NCI-H82 treated with DMSO at 0.1 percent for 48 hours (cell line): ENCODE measurements around the gene MRLN.
"Not testable (repeated sequence)": the region's sequence is repeated elsewhere in the genome, so short reads cannot be mapped to it uniquely, and the experiment has no call there.

Experiments
- DNase-seq: peaks from one replicate; lab custom pipeline; 2025; ENCODE audit not compliant: unreplicated experiment; lab: John Stamatoyannopoulos, UW

The MRLN gene

DNA sequence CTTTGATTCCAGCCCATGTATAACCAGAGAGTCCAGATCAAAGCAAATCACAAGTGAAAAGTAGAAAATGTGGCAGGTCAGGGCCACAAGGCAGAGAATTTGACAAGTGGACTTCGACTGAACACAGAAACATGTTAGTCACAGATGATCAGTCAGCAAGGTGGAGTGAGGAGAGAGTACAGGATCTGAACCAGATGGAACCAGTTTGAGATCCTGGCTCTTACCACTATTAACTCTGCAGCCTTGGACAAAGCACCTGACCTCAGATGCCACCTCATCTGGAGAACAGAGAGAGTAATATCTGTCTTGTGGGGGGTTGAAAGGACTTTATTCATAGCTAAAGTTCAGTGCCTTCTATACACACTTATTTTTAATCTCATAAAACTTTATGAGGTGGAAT lies 4.4 kb downstream of the MRLN start:
- DNase-seq: no peak

- no peak for DNase-seq
Measured at GRCh38 chr10:59745163-59745650, 8.0 kb downstream of the MRLN start.

GRCh38 chr10:59744762-59745161 lies 8.5 kb downstream of the MRLN start:
- not testable (repeated sequence) for DNase-seq

- DNase-seq: not testable (repeated sequence)
Measured at GRCh38 chr10:59744156-59744555, 9.1 kb downstream of the MRLN start.

DNA sequence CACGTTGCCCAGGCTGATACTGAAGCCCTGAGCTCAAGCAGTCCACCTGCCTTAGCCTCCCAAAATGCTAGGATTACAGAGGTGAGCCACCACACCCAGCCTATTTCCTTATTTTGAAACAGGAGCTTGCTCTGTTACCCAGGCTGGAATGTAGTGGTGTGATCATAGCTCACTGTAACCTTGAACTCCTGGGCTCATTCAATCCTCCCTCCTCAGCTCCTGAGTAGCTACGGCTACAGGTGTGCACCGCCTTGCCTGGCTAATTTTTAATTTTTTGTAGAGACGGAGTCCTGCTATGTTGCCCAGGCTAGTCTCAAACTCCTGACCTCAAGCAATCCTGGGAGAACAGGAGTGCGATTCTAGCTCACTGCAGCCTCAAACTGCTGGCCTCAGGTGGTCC lies 11.7 kb downstream of the MRLN start:
- DNase-seq: no peak

- DNase-seq: no peak
Measured at GRCh38 chr10:59741048-59741447, 12.2 kb downstream of the MRLN start.

DNA sequence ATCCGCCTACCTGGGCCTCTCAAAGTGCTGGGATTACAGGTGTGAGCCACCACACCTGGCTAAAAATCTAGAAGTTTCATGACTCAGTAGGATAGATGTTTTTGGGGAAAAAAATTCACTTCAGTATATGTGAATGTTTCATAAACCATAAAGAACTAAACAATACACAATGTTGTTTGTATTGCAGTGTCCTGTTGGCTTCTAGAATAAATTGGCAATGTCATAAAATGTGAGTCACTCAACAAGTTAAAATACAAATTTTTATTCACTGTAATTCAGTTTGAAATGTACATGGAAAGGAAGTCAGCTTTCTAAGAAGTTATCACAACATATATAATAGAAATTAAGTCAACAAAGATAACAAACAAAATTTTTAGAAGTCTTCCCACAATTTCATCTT lies 16.5 kb downstream of the MRLN start:
- no peak for DNase-seq

- DNase-seq: no peak
Measured at GRCh38 chr10:59735296-59735695, 18.0 kb downstream of the MRLN start.

DNA sequence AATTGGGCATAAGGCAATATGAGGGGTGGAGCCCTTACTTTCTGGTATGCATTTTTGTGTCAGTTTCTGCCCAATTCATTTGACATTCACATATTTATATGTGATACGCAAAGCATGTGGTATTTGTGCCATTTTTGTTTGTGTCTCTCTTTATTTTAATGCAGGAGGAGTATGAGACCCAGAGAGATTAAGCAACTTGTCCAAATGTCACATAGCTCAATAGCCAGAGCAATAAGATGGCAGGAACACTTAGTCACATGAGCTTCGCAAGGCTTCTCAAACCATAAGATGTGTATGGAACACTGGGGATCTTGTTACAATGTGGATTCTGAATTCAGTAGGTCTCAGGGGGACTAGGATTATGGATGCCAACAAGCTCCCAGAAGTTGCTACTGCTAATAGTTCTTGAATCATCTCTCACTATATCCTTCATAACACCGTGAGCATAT lies 19.2 kb downstream of the MRLN start:
- DNase-seq: no peak

GRCh38 chr10:59733321-59734013 lies 19.8 kb downstream of the MRLN start:
- not testable (repeated sequence) for DNase-seq

DNA sequence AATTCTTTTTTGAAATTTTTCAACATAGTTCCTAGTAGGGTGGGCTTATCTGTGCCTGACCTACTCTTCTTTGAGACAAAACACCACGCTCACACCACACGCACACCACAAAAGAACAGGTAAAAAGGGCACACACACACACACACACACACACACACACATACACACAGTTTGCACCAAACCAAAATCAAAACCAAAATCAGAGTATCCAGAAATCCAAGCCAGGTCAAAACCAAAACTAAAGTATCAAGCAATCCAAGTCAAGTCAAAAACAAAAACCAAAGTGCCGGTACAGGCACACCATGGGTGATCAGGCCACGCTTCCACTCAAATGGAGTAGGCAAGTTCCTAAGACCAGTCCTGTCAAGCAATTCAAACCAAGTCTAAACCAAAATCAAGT lies 20.4 kb downstream of the MRLN start:
- not testable (repeated sequence) for DNase-seq

DNA sequence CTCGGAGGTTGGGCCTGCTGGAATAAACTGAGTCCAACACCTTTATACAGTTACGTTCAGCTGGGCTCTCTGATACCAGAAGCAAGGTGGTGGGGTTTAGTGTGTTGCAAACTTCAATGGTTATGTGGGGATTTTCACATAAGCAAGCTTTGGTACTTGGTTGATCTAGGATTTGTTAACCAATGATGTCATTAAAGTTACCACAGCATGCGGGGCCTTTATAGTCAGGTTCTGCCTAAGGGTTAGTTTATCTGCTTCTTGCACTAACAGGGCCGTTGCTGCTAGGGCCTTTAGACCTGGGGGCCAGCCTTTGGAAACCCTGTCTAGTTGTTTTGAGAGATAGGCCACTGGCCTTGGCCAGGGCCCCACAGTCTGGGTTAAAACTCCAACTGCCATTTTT lies 24.1 kb downstream of the MRLN start:
- DNase-seq: not testable (repeated sequence)

GRCh38 chr10:59724098-59724938 lies 28.9 kb downstream of the MRLN start:
- DNase-seq: no peak

- no peak for DNase-seq
Measured at GRCh38 chr10:59720377-59720776, 32.9 kb downstream of the MRLN start.

- DNase-seq: no peak
Measured at GRCh38 chr10:59719374-59719773, 33.9 kb downstream of the MRLN start.

DNA sequence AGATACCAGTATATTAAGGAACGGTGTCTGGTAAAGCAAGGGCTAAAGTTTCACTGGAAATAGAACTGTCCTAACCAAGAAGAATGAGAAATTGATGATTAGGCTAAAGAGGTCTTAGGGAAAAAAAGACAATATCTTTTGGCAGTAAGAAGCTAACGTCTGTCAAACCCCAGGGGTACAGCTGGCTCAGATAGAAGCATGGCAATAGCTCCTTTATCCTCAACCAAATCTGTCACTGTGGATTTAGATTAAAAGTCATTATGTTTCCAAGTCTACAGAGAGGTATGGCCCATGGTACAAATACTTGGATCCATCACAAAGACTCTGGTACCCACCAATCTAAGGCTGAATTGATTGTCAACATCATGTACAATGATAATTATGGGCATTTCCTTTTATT lies 35.0 kb downstream of the MRLN start:
- DNase-seq: peak; percentile 33

- no peak for DNase-seq
Measured at GRCh38 chr10:59713196-59713821, 39.9 kb downstream of the MRLN start.

- no peak for DNase-seq
Measured at GRCh38 chr10:59711871-59712494, 41.3 kb downstream of the MRLN start.

DNA sequence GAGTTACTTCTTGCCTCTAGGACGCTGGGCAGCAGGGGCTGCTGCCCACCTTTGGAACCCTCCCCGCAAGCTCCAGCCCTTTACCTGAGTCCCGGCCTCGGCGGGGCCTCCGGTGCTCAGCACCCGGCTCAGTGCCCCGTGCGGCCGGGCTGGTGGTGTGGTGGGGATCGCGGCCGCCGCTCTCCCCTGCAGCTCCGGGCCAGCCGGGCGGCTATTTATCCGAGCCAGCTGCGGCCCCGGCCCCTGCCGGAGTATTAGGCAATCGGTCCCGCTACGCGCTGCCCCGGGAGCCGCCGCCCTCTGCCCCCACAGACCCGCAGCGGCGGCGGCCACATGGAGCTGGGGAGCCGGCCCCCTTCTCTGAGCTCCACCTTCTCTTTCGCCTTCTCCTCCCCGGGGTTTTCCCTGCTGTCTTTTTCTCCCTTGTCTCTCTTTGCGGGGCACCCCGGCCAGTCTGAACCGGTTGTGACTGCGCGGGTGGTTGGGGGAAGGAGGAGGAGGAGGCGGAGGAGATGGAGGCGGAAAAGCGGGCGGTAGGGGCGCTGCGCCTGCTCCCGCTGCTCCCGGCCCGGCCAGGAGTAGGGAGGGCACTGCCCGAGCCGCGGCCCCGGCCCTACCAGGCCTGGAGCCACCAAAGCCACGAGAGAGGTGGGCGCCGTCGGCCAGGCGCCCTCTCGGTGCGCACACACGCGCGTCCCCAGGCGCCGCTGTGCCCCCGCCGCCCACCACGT lies 43.7 kb downstream of the MRLN start, which contains the start of gene SLC16A9:
TSS of gene SLC16A9 (minus strand) at position 456 of the 731 bp plus-strand sequence. CDS start 25,559 bp downstream, outside the sequence.
- peak; percentile 26 for DNase-seq

GRCh38 chr10:59708816-59709394 lies 44.4 kb downstream of the MRLN start:
- no peak for DNase-seq
